NK-92 treated with Interleukin-12 subunit alpha and Interleukin-12 subunit beta, amount 100 ng/mL, for 24 hours (cell line): ENCODE measurements around the gene KDM1B.
"Not testable (repeated sequence)": the region's sequence is repeated elsewhere in the genome, so short reads cannot be mapped to it uniquely, and the experiment has no call there.

Source experiments
- DNase-seq: peaks from one replicate; lab custom pipeline; 2025; lab: John Stamatoyannopoulos, UW

KDM1B gene

GRCh38 chr6:18155150-18155863, at the start of gene KDM1B:
KDM1B (plus strand) TSS chr6:18155422; CDS start chr6:18159896, 4,474 bp downstream.
- peak; percentile 98 for DNase-seq

- no peak for DNase-seq
These were observed 48.2 kb upstream of the KDM1B start for GRCh38 chr6:18107061-18107460.

- no peak for DNase-seq
These were observed 45.1 kb upstream of the KDM1B start for GRCh38 chr6:18110162-18110561.

GRCh38 chr6:18115356-18115755, 39.9 kb upstream of the KDM1B start:
- peak; percentile 10 for DNase-seq

- DNase-seq, result no peak
These were observed 38.1 kb upstream of the KDM1B start for GRCh38 chr6:18117136-18117535.

- DNase-seq, result no peak
These were observed 36.9 kb upstream of the KDM1B start for GRCh38 chr6:18118330-18118729.

GRCh38 chr6:18119236-18119635, 36.0 kb upstream of the KDM1B start:
- no peak for DNase-seq

- DNase-seq, result no peak
These were observed 33.6 kb upstream of the KDM1B start for GRCh38 chr6:18121580-18122127.

- no peak for DNase-seq
These were observed 32.8 kb upstream of the KDM1B start, which contains the start of gene NHLRC1 for GRCh38 chr6:18122128-18123093. NHLRC1 (minus strand) TSS chr6:18122677; CDS start chr6:18122606, 71 bp downstream.

GRCh38 chr6:18126121-18126520, 29.1 kb upstream of the KDM1B start:
- DNase-seq, result no peak

GRCh38 chr6:18132346-18132745, 22.9 kb upstream of the KDM1B start:
- DNase-seq, result no peak

- DNase-seq, result no peak
These were observed 20.1 kb upstream of the KDM1B start for GRCh38 chr6:18135171-18135570.

- DNase-seq, result no peak
These were observed 19.0 kb upstream of the KDM1B start for GRCh38 chr6:18136260-18136659.

- DNase-seq, result no peak
These were observed 16.3 kb upstream of the KDM1B start for GRCh38 chr6:18138906-18139305.

- no peak for DNase-seq
These were observed 15.1 kb upstream of the KDM1B start for GRCh38 chr6:18139935-18140621.

GRCh38 chr6:18141805-18142590, 13.2 kb upstream of the KDM1B start:
- no peak for DNase-seq

GRCh38 chr6:18142591-18142861, 12.7 kb upstream of the KDM1B start:
- no peak for DNase-seq

- DNase-seq, result no peak
These were observed 8.1 kb upstream of the KDM1B start for GRCh38 chr6:18147160-18147559.

GRCh38 chr6:18147616-18148015, 7.6 kb upstream of the KDM1B start:
- DNase-seq, result no peak

- DNase-seq, result no peak
These were observed 6.8 kb upstream of the KDM1B start for GRCh38 chr6:18148304-18149025.

GRCh38 chr6:18151391-18151790, 3.8 kb upstream of the KDM1B start:
- not testable (repeated sequence) for DNase-seq
